H9 (cell line): Measurements from ENCODE around the gene MAST4. TPM values are rescaled to one million over a fixed set of nuclear protein-coding genes. Genes with fewer than 3 reads are reported as not detected.

Source experiments
- DNase-seq: peaks from one replicate; pipeline ENCODE4 v3.0.0-alpha.2; 2017
- H2AFZ ChIP-seq: one replicate; pipeline ENCODE4 v1.6.1; 2013; ENCODE audit warnings: mild to moderate bottlenecking, low read length, control low read depth, moderate library complexity
- H2AK5ac ChIP-seq: 2 replicates; pipeline ENCODE4 v1.6.1; 2013; ENCODE audit warnings: low read length, control low read depth, mixed read lengths; ENCODE audit not compliant: insufficient read length
- H2BK120ac ChIP-seq: one replicate; pipeline ENCODE4 v1.6.1; 2013; ENCODE audit warnings: low read depth, mild to moderate bottlenecking, low read length, control low read depth, inconsistent platforms; ENCODE audit not compliant: poor library complexity, severe bottlenecking
- H2BK12ac ChIP-seq: 2 replicates; pipeline ENCODE4 v1.6.1; 2013; ENCODE audit warnings: low read length, control low read depth, mixed read lengths, low read depth; ENCODE audit not compliant: insufficient read length
- H2BK15ac ChIP-seq: 2 replicates; pipeline ENCODE4 v1.6.1; 2013; ENCODE audit warnings: low read depth, low read length, control low read depth
- H2BK20ac ChIP-seq: one replicate; pipeline ENCODE4 v1.6.1; 2013; ENCODE audit warnings: low read depth, mild to moderate bottlenecking, low read length, control low read depth, inconsistent platforms; ENCODE audit not compliant: poor library complexity, severe bottlenecking
- H2BK5ac ChIP-seq: 2 replicates; pipeline ENCODE4 v1.6.1; 2013; ENCODE audit warnings: low read length, control low read depth, mixed read lengths; ENCODE audit not compliant: insufficient read length
- H3K14ac ChIP-seq: 2 replicates; pipeline ENCODE4 v1.6.1; 2013; ENCODE audit warnings: low read length, control low read depth; ENCODE audit not compliant: insufficient read depth
- H3K18ac ChIP-seq: 2 replicates; pipeline ENCODE4 v1.6.1; 2013; ENCODE audit warnings: low read depth, mild to moderate bottlenecking, mixed read lengths, low read length, control low read depth; ENCODE audit not compliant: insufficient read length
- H3K23ac ChIP-seq: 2 replicates; pipeline ENCODE4 v1.6.1; 2013; ENCODE audit warnings: low read length, control low read depth, mixed read lengths, low read depth; ENCODE audit not compliant: insufficient read length
- H3K23me2 ChIP-seq: 2 replicates; pipeline ENCODE4 v1.6.1; 2013; ENCODE audit warnings: low read depth, mild to moderate bottlenecking, mixed read lengths, low read length, control low read depth; ENCODE audit not compliant: insufficient read length, poor library complexity, severe bottlenecking
- H3K27ac ChIP-seq: 2 replicates; pipeline ENCODE4 v1.5.1; 2013; ENCODE audit warnings: low read length, control low read depth, mixed read lengths, low read depth; ENCODE audit not compliant: insufficient read length
- H3K27me3 ChIP-seq: 2 replicates; pipeline ENCODE4 v1.6.1; 2013; ENCODE audit warnings: low read length, control low read depth, inconsistent platforms; ENCODE audit not compliant: insufficient read depth
- H3K4ac ChIP-seq: 2 replicates; pipeline ENCODE4 v1.6.1; 2013; ENCODE audit warnings: low read depth, mild to moderate bottlenecking, control low read depth, inconsistent platforms, low read length, moderate library complexity
- H3K4me1 ChIP-seq: 2 replicates; pipeline ENCODE4 v1.6.1; 2013; ENCODE audit warnings: low read length, control low read depth, inconsistent platforms; ENCODE audit not compliant: insufficient read depth
- H3K4me2 ChIP-seq: 2 replicates; pipeline ENCODE4 v1.6.1; 2013; ENCODE audit warnings: low read length, control low read depth, mixed read lengths; ENCODE audit not compliant: insufficient read length, insufficient read depth
- H3K56ac ChIP-seq: 2 replicates; pipeline ENCODE4 v1.6.1; 2013; ENCODE audit warnings: low read depth, mild to moderate bottlenecking, mixed read lengths, low read length, control low read depth; ENCODE audit not compliant: insufficient read length
- H3K79me1 ChIP-seq: 2 replicates; pipeline ENCODE4 v1.6.1; 2013; ENCODE audit warnings: low read depth, mild to moderate bottlenecking, moderate library complexity, low read length, control low read depth, inconsistent platforms; ENCODE audit not compliant: insufficient read depth, poor library complexity, severe bottlenecking
- H3K79me2 ChIP-seq: 2 replicates; pipeline ENCODE4 v1.6.1; 2013; ENCODE audit warnings: low read length, control low read depth, inconsistent platforms; ENCODE audit not compliant: insufficient read depth
- H3K9ac ChIP-seq: 2 replicates; pipeline ENCODE4 v1.6.1; 2013; ENCODE audit warnings: low read length, control low read depth, mixed read lengths; ENCODE audit not compliant: insufficient read length; ENCODE audit errors: extremely low read depth
- H3K9me3 ChIP-seq: one replicate; pipeline ENCODE4 v1.6.1; 2013; ENCODE audit warnings: low read depth, low read length, inconsistent platforms; ENCODE audit not compliant: control insufficient read depth
- H3T11ph ChIP-seq: one replicate; pipeline ENCODE4 v1.6.1; 2013; ENCODE audit warnings: mild to moderate bottlenecking, low read length, control low read depth, inconsistent platforms
- H4K20me1 ChIP-seq: one replicate; pipeline ENCODE4 v1.6.1; 2013; ENCODE audit not compliant: control insufficient read depth, insufficient read length, insufficient read depth
- H4K5ac ChIP-seq: 2 replicates; pipeline ENCODE4 v1.6.1; 2013; ENCODE audit warnings: low read depth, mild to moderate bottlenecking, mixed read lengths, low read length, control low read depth; ENCODE audit not compliant: insufficient read length
- H4K8ac ChIP-seq: replicated peaks from 2 replicates; pipeline ENCODE4 v1.6.1; 2013; ENCODE audit warnings: low read length, control low read depth, mixed read lengths, low read depth; ENCODE audit not compliant: insufficient read length
- H4K91ac ChIP-seq: 2 replicates; pipeline ENCODE4 v1.6.1; 2013; ENCODE audit warnings: low read depth, mild to moderate bottlenecking, moderate library complexity, mixed read lengths, low read length, control low read depth; ENCODE audit not compliant: insufficient read length
- H3K27ac Mint-ChIP-seq, 3 experiments: 2 replicates in 2 of 3; 3 replicates in 1 of 3; pipeline ENCODE4 v1.8.0; 2020 to 2021; ENCODE audit warnings: mixed read lengths in 3 of 3, mild to moderate bottlenecking in 1 of 3, moderate library complexity in 1 of 3
- H3K27me3 Mint-ChIP-seq: 2 replicates; pipeline ENCODE4 v1.8.0; 2021; ENCODE audit warnings: low read depth, mild to moderate bottlenecking, moderate library complexity, mixed read lengths
- H3K36me3 Mint-ChIP-seq, 3 experiments: 2 replicates in 2 of 3; 3 replicates in 1 of 3; pipeline ENCODE4 v1.8.0; 2020 to 2021; ENCODE audit warnings: low read depth in 3 of 3, mixed read lengths in 3 of 3; ENCODE audit not compliant: insufficient read depth in 1 of 3
- H3K4me1 Mint-ChIP-seq, 2 experiments: 2 replicates each; pipeline ENCODE4 v1.8.0; 2020; ENCODE audit warnings: mixed read lengths in 2 of 2
- H3K4me3 Mint-ChIP-seq, 2 experiments: 2 replicates in 1 of 2; 3 replicates in 1 of 2; pipeline ENCODE4 v1.8.0; 2020 to 2021; ENCODE audit warnings: mild to moderate bottlenecking in 2 of 2, mixed read lengths in 2 of 2, moderate library complexity in 1 of 2
- H3K9me3 Mint-ChIP-seq, 2 experiments: 2 replicates in 1 of 2; 3 replicates in 1 of 2; pipeline ENCODE4 v1.8.0; 2020; ENCODE audit warnings: mild to moderate bottlenecking in 2 of 2, mixed read lengths in 2 of 2, moderate library complexity in 1 of 2
- CTCF ChIP-seq: fragments of 200-600 bp; sonication (generic); conservative IDR thresholded peaks from 3 replicates; pipeline ENCODE4 v1.8.0; 2021; ENCODE audit warnings: antibody characterized with exemption, mild to moderate bottlenecking
- WGBS: extraction: QIAGEN DNeasy Blood & Tissue Kit; methylation state at CpG from one replicate; pipeline ENCODE4 v1.1.7; 2013; ENCODE audit warnings: missing lambda C conversion rate, low lambda C conversion rate, mixed read lengths; ENCODE audit not compliant: insufficient read length; ENCODE audit errors: extremely low coverage; 5-methylcytosine and 5-hydroxymethylcytosine counted together
- total RNA-seq: library from RNA; stranded (reverse); gene quantifications from 2 replicates; pipeline ENCODE4 v1.2.1, GENCODE V29; 2021

The MAST4 gene
- total RNA-seq, 1 experiment from 2014 or later: 3.7 TPM

GRCh38 chr5:66897356-66897755, 301.2 kb downstream of the MAST4 start:
- H2BK120ac ChIP-seq: no peak overlapping the region
- no peaks in the 10 kb centered on the region for H3K36me3 Mint-ChIP-seq

More at GRCh38 chr5:66897356-66897755, 301.2 kb downstream of the MAST4 start:
- DNase-seq: no peak
- H2BK20ac ChIP-seq: no peak overlapping the region
- H4K8ac ChIP-seq: no peak overlapping the region
- no peaks in the 10 kb centered on the region for H3K23me2 ChIP-seq
- no peaks in the 10 kb centered on the region for H3K9me3 ChIP-seq
- no peak overlapping the region for H2AK5ac ChIP-seq
- H3K4me1 ChIP-seq: no peaks in the 10 kb centered on the region; the same call in 1 of the 2 replicates
- H2BK12ac ChIP-seq: no peak overlapping the region
- no peak overlapping the region for H3T11ph ChIP-seq
- peaks cover 6 to 9% of the 10 kb centered on the region in 2 experiments for H3K4me1 Mint-ChIP-seq
- H4K5ac ChIP-seq: no peak overlapping the region
- H4K20me1 ChIP-seq: no peaks in the 10 kb centered on the region
- TF ChIP-seq CTCF: no peak
- H3K27ac Mint-ChIP-seq: no peak overlapping the region
- H3K4me3 Mint-ChIP-seq: no peak overlapping the region
- no peak overlapping the region for H2BK15ac ChIP-seq
- H3K27me3 Mint-ChIP-seq: peaks cover 59% of the 10 kb centered on the region
- H3K56ac ChIP-seq: no peak overlapping the region
- H2BK5ac ChIP-seq: no peak overlapping the region
- H2AFZ ChIP-seq: no peak overlapping the region
- no peaks in the 10 kb centered on the region for H3K79me1 ChIP-seq
- H3K9ac ChIP-seq: no peak overlapping the region
- H3K4ac ChIP-seq: no peak overlapping the region
- H3K4me2 ChIP-seq: no peak overlapping the region
- no peaks in the 10 kb centered on the region; a peak in 1 of 5 replicates for H3K9me3 Mint-ChIP-seq
- H3K14ac ChIP-seq: no peak overlapping the region
- no peaks in the 10 kb centered on the region for H3K27me3 ChIP-seq
- no peak overlapping the region for H3K23ac ChIP-seq
- no peak overlapping the region for H4K91ac ChIP-seq
- H3K18ac ChIP-seq: no peak overlapping the region
- WGBS: no CpG with 5 or more reads among the region's 9 CpGs
- no peaks in the 10 kb centered on the region for H3K79me2 ChIP-seq
- H3K27ac ChIP-seq: no peak overlapping the region
